Gastroesophageal sphincter (tissue), 3 donors: Measurements from ENCODE around the gene TMEM45A.

Experiments used
- EP300 ChIP-seq: sonication (generic); formaldehyde crosslinking; IDR thresholded peaks from one replicate; pipeline ENCODE4 v1.6.1; 2017; ENCODE audit warnings: antibody characterized with exemption, mild to moderate bottlenecking
- POLR2A ChIP-seq, 2 donors: fragments of 450-650 bp; IDR thresholded peaks; one replicate each; pipeline ENCODE4 v1.6.1; 2017; ENCODE audit warnings: antibody characterized with exemption in 2 of 2, mild to moderate bottlenecking in 2 of 2, moderate library complexity in 1 of 2
- POLR2AphosphoS5 ChIP-seq: sonication (generic); formaldehyde crosslinking; IDR thresholded peaks from one replicate; pipeline ENCODE4 v1.6.1; 2017; ENCODE audit warnings: antibody characterized with exemption
- TF ChIP-seq, protein P1 (sequence below), 4 experiments: fragments of 200-600 bp in 2 of 4; fragments of 450-650 bp in 2 of 4; sonication (generic) in 1 of 4; IDR thresholded peaks; one replicate each; pipeline ENCODE4 v1.5.1; 2017 to 2019; ENCODE audit warnings: antibody characterized with exemption in 4 of 4, mild to moderate bottlenecking in 2 of 4, moderate library complexity in 2 of 4

DNA sequence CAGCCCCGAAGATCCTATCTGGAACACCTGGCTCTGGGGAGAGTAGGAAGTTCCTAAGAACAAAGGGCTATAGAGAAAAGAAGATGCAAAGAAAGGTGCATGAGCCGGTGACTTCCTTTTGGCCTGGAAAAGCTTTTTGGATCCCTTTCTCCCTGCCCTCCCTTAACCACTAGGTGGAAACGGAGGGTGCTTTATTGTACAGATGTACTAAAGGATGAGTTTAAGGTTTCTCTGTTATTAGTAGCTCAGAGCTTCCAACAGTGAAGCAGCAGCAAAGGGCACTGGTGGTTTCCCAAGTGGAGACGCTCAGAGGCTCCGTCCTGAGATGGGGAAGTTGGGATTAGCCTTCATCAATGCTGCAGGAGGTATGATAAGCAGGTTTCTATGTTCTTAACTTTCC lies 111.0 kb downstream of the TMEM45A start:
- TF ChIP-seq, protein P1, sequence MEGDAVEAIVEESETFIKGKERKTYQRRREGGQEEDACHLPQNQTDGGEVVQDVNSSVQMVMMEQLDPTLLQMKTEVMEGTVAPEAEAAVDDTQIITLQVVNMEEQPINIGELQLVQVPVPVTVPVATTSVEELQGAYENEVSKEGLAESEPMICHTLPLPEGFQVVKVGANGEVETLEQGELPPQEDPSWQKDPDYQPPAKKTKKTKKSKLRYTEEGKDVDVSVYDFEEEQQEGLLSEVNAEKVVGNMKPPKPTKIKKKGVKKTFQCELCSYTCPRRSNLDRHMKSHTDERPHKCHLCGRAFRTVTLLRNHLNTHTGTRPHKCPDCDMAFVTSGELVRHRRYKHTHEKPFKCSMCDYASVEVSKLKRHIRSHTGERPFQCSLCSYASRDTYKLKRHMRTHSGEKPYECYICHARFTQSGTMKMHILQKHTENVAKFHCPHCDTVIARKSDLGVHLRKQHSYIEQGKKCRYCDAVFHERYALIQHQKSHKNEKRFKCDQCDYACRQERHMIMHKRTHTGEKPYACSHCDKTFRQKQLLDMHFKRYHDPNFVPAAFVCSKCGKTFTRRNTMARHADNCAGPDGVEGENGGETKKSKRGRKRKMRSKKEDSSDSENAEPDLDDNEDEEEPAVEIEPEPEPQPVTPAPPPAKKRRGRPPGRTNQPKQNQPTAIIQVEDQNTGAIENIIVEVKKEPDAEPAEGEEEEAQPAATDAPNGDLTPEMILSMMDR (IDR thresholded peaks at IDR 0.05) = peak in 2 of 4 experiments; percentile 8 to 19
- TF ChIP-seq EP300 = no peak
- TF ChIP-seq POLR2AphosphoS5 = no peak
- no peak for TF ChIP-seq POLR2A (IDR thresholded peaks at IDR 0.05)
